ENCODE data around the gene WDFY4. TPM values are rescaled to one million over a fixed set of nuclear protein-coding genes. Genes with fewer than 3 reads are reported as not detected.
A peak's percentile ranks its signal among the peaks of the same experiment; 100 is the strongest.

The WDFY4 gene
- total RNA-seq, 6 donors from 2014 or later, result 10.1 to 48.9 (median 32.1) TPM

GRCh38 chr10:48838834-48839233 lies 154.2 kb downstream of the WDFY4 start:
- H3K27ac ChIP-seq, result no peak overlapping the region
- no peak for TF ChIP-seq POLR2AphosphoS5 (IDR thresholded peaks at IDR 0.05)
- DNase-seq, result no peak
- no peaks in the 10 kb centered on the region for H3K9me3 ChIP-seq
- ATAC-seq (ENCODE audit: low FRiP score in 2 of 2), result no peak
- H3K36me3 ChIP-seq, result no peaks in the 10 kb centered on the region
- H3K4me1 ChIP-seq, result no peaks in the 10 kb centered on the region
- H3K4me3 ChIP-seq, result no peak overlapping the region
- 60 to 61% methylated on average over 5 of the region's 5 CpGs for WGBS, 2 donors
- H3K27me3 ChIP-seq, result no peaks in the 10 kb centered on the region

GRCh38 chr10:48839809-48840679 lies 155.4 kb downstream of the WDFY4 start:
- TF ChIP-seq POLR2A (IDR thresholded peaks at IDR 0.05), result no peak
- TF ChIP-seq CTCF (IDR thresholded peaks at IDR 0.05), result no peak
- no peak for TF ChIP-seq POLR2AphosphoS5 (IDR thresholded peaks at IDR 0.05)
- no peak for TF ChIP-seq EP300 (IDR thresholded peaks at IDR 0.05)
- no peaks in the 10 kb centered on the region for H3K9me3 ChIP-seq
- H3K4me1 ChIP-seq, result no peaks in the 10 kb centered on the region
- no peak overlapping the region for H3K4me3 ChIP-seq
- 80 to 88% methylated on average over 10 of the region's 10 CpGs for WGBS, 2 donors
- ATAC-seq (ENCODE audit: low FRiP score in 2 of 2), result peak in 1 of 2 donors; percentile 61
- H3K36me3 ChIP-seq, result no peaks in the 10 kb centered on the region
- no peaks in the 10 kb centered on the region for H3K27me3 ChIP-seq
- no peak for DNase-seq
- no peak overlapping the region for H3K27ac ChIP-seq

GRCh38 chr10:48842231-48842630 lies 157.6 kb downstream of the WDFY4 start:
- no peaks in the 10 kb centered on the region for H3K36me3 ChIP-seq
- DNase-seq (peak in 1 of 2 donors; percentile 59), ATAC-seq (ENCODE audit: low FRiP score in 2 of 2) (no peak)
- no peaks in the 10 kb centered on the region for H3K9me3 ChIP-seq
- TF ChIP-seq CTCF (IDR thresholded peaks at IDR 0.05) (no peak), POLR2AphosphoS5 (IDR thresholded peaks at IDR 0.05) (no peak), EP300 (IDR thresholded peaks at IDR 0.05) (no peak), POLR2A (IDR thresholded peaks at IDR 0.05) (no peak)
- no peaks in the 10 kb centered on the region for H3K4me1 ChIP-seq
- H3K27ac ChIP-seq, result no peak overlapping the region
- 88 to 97% methylated on average over 6 to 11 of the region's 11 CpGs for WGBS, 2 donors
- no peak overlapping the region for H3K4me3 ChIP-seq
- no peaks in the 10 kb centered on the region for H3K27me3 ChIP-seq

- Histone ChIP-seq H3K4me3 (no peak overlapping the region), H3K27ac (no peak overlapping the region), H3K9me3 (no peaks in the 10 kb centered on the region), H3K27me3 (no peaks in the 10 kb centered on the region), H3K4me1 (no peaks in the 10 kb centered on the region), H3K36me3 (no peaks in the 10 kb centered on the region)
- no peak for TF ChIP-seq POLR2AphosphoS5 (IDR thresholded peaks at IDR 0.05)
- no peak for TF ChIP-seq POLR2A (IDR thresholded peaks at IDR 0.05)
- TF ChIP-seq CTCF (IDR thresholded peaks at IDR 0.05), result no peak
- TF ChIP-seq EP300 (IDR thresholded peaks at IDR 0.05), result no peak
- no peak for DNase-seq
- no peak for ATAC-seq (ENCODE audit: low FRiP score in 2 of 2)
Measured at GRCh38 chr10:48843198-48843597, 158.5 kb downstream of the WDFY4 start.

GRCh38 chr10:48844616-48845015 lies 159.9 kb downstream of the WDFY4 start:
- no peak for DNase-seq
- H3K4me3 ChIP-seq, result no peak overlapping the region
- WGBS, 2 donors, result 94 to 95% methylated on average over 3 of the region's 3 CpGs
- H3K9me3 ChIP-seq, result no peaks in the 10 kb centered on the region
- H3K36me3 ChIP-seq, result no peaks in the 10 kb centered on the region
- no peaks in the 10 kb centered on the region for H3K4me1 ChIP-seq
- H3K27ac ChIP-seq, result no peak overlapping the region
- no peak for TF ChIP-seq EP300 (IDR thresholded peaks at IDR 0.05)
- TF ChIP-seq CTCF (IDR thresholded peaks at IDR 0.05), result no peak
- no peak for ATAC-seq (ENCODE audit: low FRiP score in 2 of 2)
- H3K27me3 ChIP-seq, result no peaks in the 10 kb centered on the region
